Liver (tissue), 9 donors: ENCODE results near the gene FMOD. TPM values are rescaled to one million over a fixed set of nuclear protein-coding genes. Genes with fewer than 3 reads are reported as not detected.

ENCODE experiments used
- DNase-seq: peaks from one replicate; pipeline ENCODE4 v3.0.0-alpha.2; 2017; ENCODE audit warnings: low spot score
- H3K27ac ChIP-seq, 2 donors: one replicate each; pipeline ENCODE4 v1.7.0; 2013; ENCODE audit warnings: inconsistent platforms in 2 of 2, low read length in 2 of 2, control low read depth in 1 of 2, low read depth in 1 of 2, mild to moderate bottlenecking in 1 of 2
- H3K27me3 ChIP-seq, 4 donors: one replicate each; pipeline versions ENCODE4 v1.6.1 to v1.7.0; 2013; ENCODE audit warnings: low read length in 3 of 4, inconsistent platforms in 1 of 4, mild to moderate bottlenecking in 1 of 4, moderate library complexity in 1 of 4; ENCODE audit not compliant: control insufficient read depth in 4 of 4, insufficient read depth in 4 of 4
- H3K36me3 ChIP-seq, 4 donors: one replicate each; pipeline versions ENCODE4 v1.6.1 to v1.7.0; 2013; ENCODE audit warnings: low read length in 3 of 4, mild to moderate bottlenecking in 3 of 4, low read depth in 1 of 4, moderate library complexity in 1 of 4; ENCODE audit not compliant: control insufficient read depth in 4 of 4, insufficient read depth in 3 of 4
- H3K4me1 ChIP-seq, 4 donors: one replicate each; pipeline versions ENCODE4 v1.6.1 to v1.7.0; 2013; ENCODE audit warnings: low read length in 3 of 4, mild to moderate bottlenecking in 3 of 4, moderate library complexity in 1 of 4; ENCODE audit not compliant: control insufficient read depth in 4 of 4, insufficient read depth in 4 of 4
- H3K4me3 ChIP-seq, 3 donors: one replicate each; pipeline versions ENCODE4 v1.6.1 to v1.7.0; 2013; ENCODE audit warnings: low read length in 3 of 3, control low read depth in 1 of 3, low read depth in 1 of 3, mild to moderate bottlenecking in 1 of 3
- H3K9ac ChIP-seq, 2 donors: one replicate each; pipeline ENCODE4 v1.7.0; 2013; ENCODE audit warnings: low read length in 2 of 2, mild to moderate bottlenecking in 2 of 2, moderate library complexity in 2 of 2, control low read depth in 1 of 2, low read depth in 1 of 2
- H3K9me3 ChIP-seq, 4 donors: one replicate each; pipeline versions ENCODE4 v1.6.1 to v1.7.0; 2013; ENCODE audit warnings: low read length in 3 of 4; ENCODE audit not compliant: control insufficient read depth in 4 of 4
- ATF3 ChIP-seq: IDR thresholded peaks from 2 replicates; pipeline ENCODE4 v1.6.1; 2016; ENCODE audit warnings: antibody characterized with exemption
- CTCF ChIP-seq: fragments of 150-350 bp; IDR thresholded peaks from 2 replicates; pipeline ENCODE4 v1.5.1; 2017; ENCODE audit warnings: improper control_type of control experiment, low read depth, low read length; ENCODE audit not compliant: missing input control
- EGR1 ChIP-seq, 2 donors: IDR thresholded peaks; 2 replicates each; pipeline ENCODE4 v1.6.1; 2016 to 2018; ENCODE audit warnings: antibody characterized with exemption in 2 of 2, low read depth in 2 of 2
- FOXA1 ChIP-seq: IDR thresholded peaks from 2 replicates; pipeline ENCODE4 v1.6.1; 2016; ENCODE audit warnings: antibody characterized with exemption
- FOXA2 ChIP-seq: IDR thresholded peaks from 2 replicates; pipeline ENCODE4 v1.6.1; 2016; ENCODE audit warnings: antibody characterized with exemption
- GABPA ChIP-seq, 2 donors: IDR thresholded peaks in 1 of 2; conservative IDR thresholded peaks in 1 of 2; 2 replicates each; pipeline ENCODE4 v1.6.1; 2016; ENCODE audit warnings: antibody characterized with exemption in 2 of 2, mild to moderate bottlenecking in 1 of 2, moderate library complexity in 1 of 2
- HNF4A ChIP-seq, 2 donors: conservative IDR thresholded peaks; 2 replicates each; pipeline ENCODE4 v1.6.1; 2016; ENCODE audit warnings: antibody characterized with exemption in 2 of 2, mild to moderate bottlenecking in 2 of 2
- HNF4G ChIP-seq: IDR thresholded peaks from 2 replicates; pipeline ENCODE4 v1.6.1; 2016; ENCODE audit warnings: antibody characterized with exemption
- JUND ChIP-seq, 2 donors: IDR thresholded peaks; 2 replicates each; pipeline ENCODE4 v1.6.1; 2016; ENCODE audit warnings: antibody characterized with exemption in 2 of 2
- MAX ChIP-seq: IDR thresholded peaks from 2 replicates; pipeline ENCODE4 v1.6.1; 2016; ENCODE audit warnings: antibody characterized with exemption
- NR2F2 ChIP-seq: IDR thresholded peaks from 2 replicates; pipeline ENCODE4 v1.6.1; 2016; ENCODE audit warnings: antibody characterized with exemption
- RAD21 ChIP-seq, 2 donors: IDR thresholded peaks; 2 replicates each; pipeline ENCODE4 v1.6.1; 2016; ENCODE audit warnings: antibody characterized with exemption in 2 of 2, mild to moderate bottlenecking in 2 of 2
- REST ChIP-seq: IDR thresholded peaks from 2 replicates; pipeline ENCODE4 v1.6.1; 2016; ENCODE audit warnings: antibody characterized with exemption, mild to moderate bottlenecking
- RXRA ChIP-seq, 2 donors: IDR thresholded peaks; 2 replicates each; pipeline ENCODE4 v1.6.1; 2017 to 2018; ENCODE audit warnings: antibody characterized with exemption in 2 of 2, mild to moderate bottlenecking in 1 of 2
- SP1 ChIP-seq: IDR thresholded peaks from 2 replicates; pipeline ENCODE4 v1.6.1; 2018; ENCODE audit warnings: antibody characterized with exemption, mild to moderate bottlenecking
- TAF1 ChIP-seq: conservative IDR thresholded peaks from 2 replicates; pipeline ENCODE4 v1.6.1; 2016; ENCODE audit warnings: antibody characterized with exemption, mild to moderate bottlenecking
- YY1 ChIP-seq: IDR thresholded peaks from 2 replicates; pipeline ENCODE4 v1.6.1; 2016; ENCODE audit warnings: antibody characterized with exemption, mild to moderate bottlenecking
- ZBTB33 ChIP-seq: IDR thresholded peaks from 2 replicates; pipeline ENCODE4 v1.6.1; 2016; ENCODE audit warnings: antibody characterized with exemption
- WGBS: extraction: QIAGEN DNeasy Blood & Tissue Kit; methylation state at CpG from one replicate; pipeline ENCODE4 v1.1.7; 2013; 5-methylcytosine and 5-hydroxymethylcytosine counted together
- polyA plus RNA-seq, 2 donors: library from polyadenylated mRNA; stranded (reverse) in 1 of 2; unstranded in 1 of 2; fragments of 200-250 nt in 1 of 2; fragments of >200 nt in 1 of 2; fragmentation: Nextera tagmentation in 1 of 2; extraction: Ambion mirVana in 1 of 2; gene quantifications; one replicate each; pipeline versions ENCODE4 v1.2.1 to v1.2.3, GENCODE V29; 2013 to 2015
- total RNA-seq, 2 donors: library from RNA; depleted of rRNA; stranded (reverse); fragments of >200 nt; gene quantifications; one replicate each; pipeline ENCODE4 v1.2.3, GENCODE V29; 2014
- donor health status: healthy.
- donor health status: healthy.
- donor health status: healthy.
- donor health status: healthy.
- donor health status: healthy.

The FMOD gene
- total and polyA plus RNA-seq, 4 donors, result 1.0 to 7.0 (median 2.4) TPM

GRCh38 chr1:203371288-203371687, 20.4 kb upstream of the FMOD start:
- DNase-seq, result no peak
- H3K36me3 ChIP-seq, result no peaks in the 10 kb centered on the region
- H3K27ac ChIP-seq, result no peak overlapping the region
- H3K9me3 ChIP-seq, result no peaks in the 10 kb centered on the region
- peaks cover 0 to 3% (median 1%) of the 10 kb centered on the region in 4 donors for H3K4me1 ChIP-seq
- 89% methylated on average over 3 of the region's 3 CpGs for WGBS
- no peak overlapping the region for H3K9ac ChIP-seq
- no peak overlapping the region for H3K4me3 ChIP-seq
- no peak for TF ChIP-seq GABPA (IDR thresholded peaks at IDR 0.05 in 1 of 2, conservative IDR thresholded peaks at IDR 0.05 in 1 of 2)
- TF ChIP-seq FOXA1, result no peak
- no peak for TF ChIP-seq JUND (IDR thresholded peaks at IDR 0.05)
- TF ChIP-seq ATF3, result no peak
- no peak for TF ChIP-seq HNF4A (conservative IDR thresholded peaks at IDR 0.05)
- no peak for TF ChIP-seq REST
- no peak for TF ChIP-seq ZBTB33
- TF ChIP-seq MAX, result no peak
- TF ChIP-seq HNF4G, result no peak
- no peak for TF ChIP-seq SP1
- no peak for TF ChIP-seq RAD21 (IDR thresholded peaks at IDR 0.05)
- no peak for TF ChIP-seq RXRA (IDR thresholded peaks at IDR 0.05)
- no peak for TF ChIP-seq TAF1
- no peak for TF ChIP-seq NR2F2
- TF ChIP-seq EGR1 (IDR thresholded peaks at IDR 0.05; ENCODE audit: low read depth in 2 of 2), result no peak
- TF ChIP-seq FOXA2, result no peak
- TF ChIP-seq YY1, result no peak
- no peak for TF ChIP-seq CTCF
- peaks cover 0 to 2% (median 0%) of the 10 kb centered on the region in 4 donors for H3K27me3 ChIP-seq
